Naive thymus-derived CD8-positive, alpha-beta T cell (primary cell): Measurements from ENCODE around the gene CCNH. TPM values are rescaled to one million over a fixed set of nuclear protein-coding genes. Genes with fewer than 3 reads are reported as not detected.
A peak's percentile ranks its signal among the peaks of the same experiment; 100 is the strongest.

Experiments used
- ATAC-seq, 2 donors: fragments of 150-1000 bp; cut with Tn5 transposase in 1 of 2; sonication (Bioruptor Pico), chemical (Tn5 transposase) in 1 of 2; 1 replicate in 1 of 2; 2 replicates in 1 of 2; pipeline ENCODE4 v1.10.0; 2021; ENCODE audit warnings: mild to moderate bottlenecking in 2 of 2, moderate library complexity in 2 of 2
- POLR2A ChIA-PET: fragments of 350-600 bp; sonication (Branson Sonifier 250); formaldehyde crosslinking; loops from one replicate; lab custom pipeline; 2021; ENCODE audit warnings: antibody characterized with exemption; lab: Charles Lee
- DNase-seq, 10 donors: peaks; one replicate each; pipeline versions ENCODE4 v3.0.0 to v3.0.0-alpha.2; 2020 to 2022
- H3K27ac Mint-ChIP-seq, 10 donors: one replicate each; pipeline ENCODE4 v1.8.0; 2020 to 2022; ENCODE audit warnings: mild to moderate bottlenecking in 10 of 10, mixed read lengths in 10 of 10, moderate library complexity in 4 of 10, inconsistent platforms in 1 of 10
- H3K27me3 Mint-ChIP-seq, 5 donors: one replicate each; pipeline ENCODE4 v1.8.0; 2021 to 2022; ENCODE audit warnings: mixed read lengths in 5 of 5
- H3K36me3 Mint-ChIP-seq, 3 donors: one replicate each; pipeline ENCODE4 v1.8.0; 2020 to 2022; ENCODE audit warnings: mixed read lengths in 3 of 3, mild to moderate bottlenecking in 2 of 3, inconsistent platforms in 1 of 3
- H3K4me1 Mint-ChIP-seq, 4 donors: one replicate each; pipeline ENCODE4 v1.8.0; 2021 to 2022; ENCODE audit warnings: mixed read lengths in 4 of 4
- H3K4me3 Mint-ChIP-seq, 10 donors: one replicate each; pipeline ENCODE4 v1.8.0; 2020 to 2022; ENCODE audit warnings: mild to moderate bottlenecking in 10 of 10, mixed read lengths in 10 of 10, moderate library complexity in 6 of 10, inconsistent platforms in 1 of 10
- H3K9me3 Mint-ChIP-seq, 9 donors: one replicate each; pipeline ENCODE4 v1.8.0; 2020 to 2022; ENCODE audit warnings: mixed read lengths in 9 of 9, mild to moderate bottlenecking in 3 of 9, inconsistent platforms in 1 of 9, moderate library complexity in 1 of 9
- polyA plus RNA-seq, 3 donors: library from polyadenylated mRNA; unstranded; fragments of 300-500 nt; fragmentation: Illumina TruSeq; gene quantifications; one replicate each; pipeline ENCODE4 v1.2.3, GENCODE V29; 2021
- total RNA-seq, 8 experiments: library from RNA in 2 of 8; stranded (reverse) in 2 of 8; gene quantifications; one replicate each; pipeline ENCODE4 v1.2.3 and lab custom pipeline; 2021 to 2026

The CCNH gene
- total and polyA plus RNA-seq, 5 experiments from 2014 or later: 50.2 to 86.9 (median 58.1) TPM

DNA sequence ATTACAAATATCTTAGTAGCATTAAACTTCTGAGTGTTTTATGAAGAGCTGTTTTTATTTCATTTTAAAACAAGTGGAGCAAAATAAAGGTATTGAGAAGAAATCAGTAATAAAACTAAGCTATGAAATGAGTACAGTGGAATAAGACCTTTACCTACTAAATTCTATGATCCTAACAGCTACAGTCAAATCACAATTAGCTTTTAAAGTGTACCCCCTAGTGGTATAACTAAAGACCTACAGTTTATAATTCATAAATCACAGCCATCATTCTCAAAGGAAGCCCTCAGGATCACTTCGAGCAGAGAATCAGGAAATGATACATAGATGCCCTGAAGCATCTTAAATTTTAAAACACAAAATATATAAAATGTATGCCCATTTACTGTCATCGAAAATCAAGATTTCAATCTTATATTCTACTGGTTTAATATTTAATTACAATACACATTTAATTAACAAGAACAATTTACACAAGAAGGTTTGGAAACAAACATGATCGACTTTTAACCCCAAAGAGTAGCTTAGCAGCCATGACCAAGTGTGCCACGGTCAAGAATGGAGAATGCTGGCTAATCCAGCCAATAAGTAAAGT is 12.3 kb downstream of the CCNH start:
- ATAC-seq (peak; percentile 72 to 85), DNase-seq (peak in 3 of 10 donors; percentile 44 to 64 (median 57))
- POLR2A ChIA-PET: interaction anchor here (0.5 to 1.2 kb wide), 4 partner anchors 12 to 325 kb away, joined by 3 to 5 read pairs (median 4); partner anchors contain the start of gene CCNH
- Mint-ChIP-seq H3K4me3 (no peak overlapping the region), H3K36me3 (peaks cover 5 to 92% (median 24%) of the 10 kb centered on the region in 3 donors), H3K9me3 (no peaks in the 10 kb centered on the region), H3K27me3 (no peaks in the 10 kb centered on the region), H3K4me1 (peaks cover 4 to 48% (median 30%) of the 10 kb centered on the region in 4 donors), H3K27ac (peak overlapping the region in 5 of 10 donors; percentile 17 to 70 (median 61))

DNA sequence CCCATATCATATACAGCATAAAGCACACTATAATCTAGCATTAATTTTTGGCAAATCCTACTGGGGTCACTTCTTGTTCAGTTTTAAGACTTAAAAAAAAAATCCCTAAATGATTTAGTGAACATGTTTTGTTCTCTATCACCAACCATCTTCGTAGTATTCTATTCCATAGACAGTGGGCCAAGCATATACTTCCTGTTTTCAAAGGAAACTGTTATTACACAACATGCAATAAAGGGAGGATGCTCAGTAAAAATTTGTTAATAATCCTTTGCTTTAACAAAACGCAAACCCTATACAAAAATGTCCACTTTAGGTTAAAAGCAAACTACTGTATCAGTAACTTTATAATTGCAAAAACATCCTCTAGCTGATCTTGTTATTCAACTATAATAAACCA is 13.0 kb downstream of the CCNH start:
- H3K27me3 Mint-ChIP-seq: no peaks in the 10 kb centered on the region
- no peak overlapping the region for H3K4me3 Mint-ChIP-seq
- no peak for ATAC-seq
- peaks cover 5 to 92% (median 29%) of the 10 kb centered on the region in 3 donors for H3K36me3 Mint-ChIP-seq
- peak overlapping the region in 6 of 10 donors; percentile 1 to 65 (median 19) for H3K27ac Mint-ChIP-seq
- DNase-seq: no peak
- POLR2A ChIA-PET: interaction anchor here (1.0 to 1.2 kb wide), 3 partner anchors 13 to 324 kb away, joined by 3 to 5 read pairs (median 3); partner anchors contain the start of gene CCNH
- H3K4me1 Mint-ChIP-seq: peaks cover 4 to 48% (median 29%) of the 10 kb centered on the region in 4 donors
- H3K9me3 Mint-ChIP-seq: no peaks in the 10 kb centered on the region

- no peaks in the 10 kb centered on the region for H3K9me3 Mint-ChIP-seq
- no peak for ATAC-seq
- peak overlapping the region in 2 of 10 donors; percentile 4 to 45 for H3K4me3 Mint-ChIP-seq
- no peak for DNase-seq
- peaks cover 5 to 92% (median 31%) of the 10 kb centered on the region in 3 donors for H3K36me3 Mint-ChIP-seq
- H3K4me1 Mint-ChIP-seq: peaks cover 1 to 43% (median 29%) of the 10 kb centered on the region in 4 donors
- peak overlapping the region in 7 of 10 donors; percentile 32 to 77 (median 65) for H3K27ac Mint-ChIP-seq
- POLR2A ChIA-PET: interaction anchor here (1.2 kb wide), 1 partner anchor 324 kb away, joined by 3 read pairs; no protein-coding TSS in a partner anchor
- H3K27me3 Mint-ChIP-seq: no peaks in the 10 kb centered on the region
These were observed 13.6 kb downstream of the CCNH start for GRCh38 chr5:87398981-87399614.

DNA sequence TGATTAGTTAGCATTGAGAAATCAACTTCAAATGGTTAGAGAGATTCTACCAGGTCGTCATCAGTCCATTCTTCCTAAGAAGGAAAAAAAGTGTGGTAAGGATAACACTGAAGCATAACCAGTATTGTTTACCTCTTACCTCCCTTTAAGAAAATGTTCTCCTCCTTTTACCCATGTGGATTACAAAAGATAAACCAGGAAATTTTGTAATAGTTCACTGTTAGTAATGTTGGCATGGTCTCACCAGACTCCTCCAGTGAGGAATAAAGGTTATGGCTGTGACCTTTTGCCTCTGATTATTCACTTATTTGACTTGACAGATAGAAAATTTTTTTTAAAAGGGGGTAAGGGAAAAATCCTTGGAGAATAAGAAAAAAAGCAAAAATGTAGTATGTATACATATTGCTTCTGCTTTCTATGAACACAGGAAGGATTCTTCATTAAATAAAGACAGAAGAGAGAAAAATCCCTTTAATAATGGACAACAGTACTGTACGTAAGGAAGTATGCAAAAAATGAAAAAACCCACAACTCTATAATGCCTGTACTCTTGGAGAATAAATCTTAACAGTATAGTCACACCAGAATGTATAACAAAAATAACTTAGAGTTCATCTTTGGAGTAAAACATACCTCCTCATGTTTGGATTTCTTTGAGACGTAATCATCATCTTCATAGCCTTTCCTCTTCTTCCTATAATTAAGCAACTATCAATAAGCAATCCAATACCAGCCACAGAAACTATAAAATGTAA is 18.1 kb downstream of the CCNH start:
- Mint-ChIP-seq H3K27ac (peak overlapping the region in 5 of 10 donors; percentile 2 to 29 (median 6)), H3K4me3 (no peak overlapping the region), H3K36me3 (peaks cover 8 to 99% (median 33%) of the 10 kb centered on the region in 3 donors), H3K9me3 (no peaks in the 10 kb centered on the region), H3K4me1 (peaks cover 2 to 37% (median 27%) of the 10 kb centered on the region in 4 donors), H3K27me3 (no peaks in the 10 kb centered on the region)
- ATAC-seq (no peak), DNase-seq (no peak)
- POLR2A ChIA-PET: no interaction called here

DNA sequence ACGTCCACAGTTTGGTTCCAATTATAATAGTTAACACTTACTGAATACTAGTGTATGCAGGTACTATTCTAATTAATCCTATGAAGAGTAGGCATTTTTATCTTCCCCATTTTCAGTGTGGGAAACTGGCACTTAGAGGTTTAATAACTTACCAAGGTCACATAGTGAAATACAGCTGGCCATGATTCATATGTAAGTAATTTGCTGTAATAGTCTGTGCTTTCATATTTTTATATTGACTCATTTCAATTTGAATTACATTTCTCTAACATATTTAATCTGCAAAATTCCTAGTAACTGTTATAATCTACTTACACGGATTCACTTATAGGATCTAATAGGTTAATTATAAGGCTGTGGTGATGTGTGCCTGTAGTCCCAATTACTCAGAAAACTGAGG is 19.4 kb downstream of the CCNH start:
- H3K4me3 Mint-ChIP-seq: no peak overlapping the region
- peaks cover 12 to 98% (median 37%) of the 10 kb centered on the region in 3 donors for H3K36me3 Mint-ChIP-seq
- H3K27ac Mint-ChIP-seq: peak overlapping the region in 3 of 10 donors; percentile 34 to 68 (median 46)
- POLR2A ChIA-PET: no interaction called here
- H3K9me3 Mint-ChIP-seq: no peaks in the 10 kb centered on the region
- peaks cover 2 to 31% (median 22%) of the 10 kb centered on the region in 4 donors for H3K4me1 Mint-ChIP-seq
- no peaks in the 10 kb centered on the region for H3K27me3 Mint-ChIP-seq
- no peak for DNase-seq
- no peak for ATAC-seq

DNA sequence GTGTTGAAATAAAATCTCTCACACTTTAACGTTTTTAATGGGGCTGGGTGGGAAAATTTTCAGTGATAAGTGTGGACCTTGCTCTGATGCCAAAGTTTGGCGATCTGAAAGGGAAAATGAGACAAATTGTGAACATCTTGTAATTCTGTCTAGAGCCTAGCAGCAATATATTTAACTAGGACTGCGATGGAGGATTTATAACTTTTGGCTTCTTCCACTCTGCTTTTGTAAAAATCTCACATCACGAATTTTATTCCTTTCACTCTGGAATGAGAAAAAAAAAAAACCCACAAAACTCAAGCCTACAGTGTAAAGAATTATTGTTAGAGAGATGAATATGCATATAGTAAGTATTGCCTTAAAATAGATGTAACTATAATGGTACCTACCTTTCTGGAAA is 19.9 kb downstream of the CCNH start:
- Mint-ChIP-seq H3K4me1 (peaks cover 2 to 31% (median 19%) of the 10 kb centered on the region in 4 donors), H3K4me3 (no peak overlapping the region), H3K27ac (peak overlapping the region in 6 of 10 donors; percentile 12 to 80 (median 60)), H3K36me3 (peaks cover 12 to 98% (median 37%) of the 10 kb centered on the region in 3 donors), H3K9me3 (no peaks in the 10 kb centered on the region), H3K27me3 (no peaks in the 10 kb centered on the region)
- POLR2A ChIA-PET: interaction anchor here (0.6 kb wide), 1 partner anchor 20 kb away, joined by 3 read pairs; the partner anchor contains the start of gene CCNH
- no peak for DNase-seq
- ATAC-seq: no peak

- POLR2A ChIA-PET: no interaction called here
- no peak for DNase-seq
- no peaks in the 10 kb centered on the region for H3K27me3 Mint-ChIP-seq
- H3K36me3 Mint-ChIP-seq: peaks cover 12 to 96% (median 37%) of the 10 kb centered on the region in 3 donors
- no peak for ATAC-seq
- H3K27ac Mint-ChIP-seq: peak overlapping the region in 9 of 10 donors; percentile 8 to 80 (median 66)
- H3K4me3 Mint-ChIP-seq: no peak overlapping the region
- H3K4me1 Mint-ChIP-seq: peaks cover 2 to 29% (median 19%) of the 10 kb centered on the region in 4 donors
- no peaks in the 10 kb centered on the region for H3K9me3 Mint-ChIP-seq
These were observed 20.6 kb downstream of the CCNH start for GRCh38 chr5:87392170-87392569.

DNA sequence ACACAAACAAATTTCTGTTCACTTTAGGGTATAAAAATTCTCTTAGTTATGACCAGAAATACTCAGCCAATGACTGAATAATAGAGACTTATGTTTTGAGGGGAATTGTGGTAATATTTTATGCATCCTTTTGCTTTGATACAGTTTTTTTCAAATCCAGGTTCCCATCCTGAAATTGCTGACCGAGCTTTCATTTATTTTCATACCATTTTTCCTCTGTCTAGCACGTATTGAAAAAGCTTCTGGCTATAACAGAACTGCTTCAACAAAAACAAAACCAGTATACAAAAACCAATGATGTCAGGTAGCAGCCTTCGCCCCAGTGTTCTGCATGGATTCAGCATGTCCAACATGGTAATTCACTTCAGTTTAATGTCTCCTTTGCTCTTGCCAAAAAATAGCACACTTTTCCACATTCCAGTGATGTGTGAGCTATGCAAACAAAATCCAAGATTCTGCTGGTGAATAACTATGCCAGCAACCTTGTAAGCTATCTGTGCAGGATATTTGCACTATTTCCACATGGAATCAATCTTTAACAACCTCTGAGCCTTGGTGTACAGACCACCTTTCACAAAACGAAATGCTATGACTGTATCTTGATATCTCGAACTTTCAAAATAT is 22.0 kb downstream of the CCNH start:
- POLR2A ChIA-PET: no interaction called here
- H3K4me3 Mint-ChIP-seq: no peak overlapping the region
- peaks cover 2 to 18% (median 12%) of the 10 kb centered on the region in 4 donors for H3K4me1 Mint-ChIP-seq

GRCh38 chr5:87390075-87390474 is 22.7 kb downstream of the CCNH start:
- no peaks in the 10 kb centered on the region for H3K27me3 Mint-ChIP-seq
- DNase-seq: no peak
- POLR2A ChIA-PET: no interaction called here
- H3K9me3 Mint-ChIP-seq: no peaks in the 10 kb centered on the region
- H3K4me3 Mint-ChIP-seq: no peak overlapping the region
- H3K27ac Mint-ChIP-seq: peak overlapping the region in 7 of 10 donors; percentile 12 to 82 (median 50)
- ATAC-seq: peak in 1 of 2 donors; percentile 22
- H3K4me1 Mint-ChIP-seq: peaks cover 2 to 17% (median 12%) of the 10 kb centered on the region in 4 donors
- H3K36me3 Mint-ChIP-seq: peaks cover 12 to 94% (median 28%) of the 10 kb centered on the region in 3 donors

More for the DNA sequence above, 22.0 kb downstream of the CCNH start:
- no peak for ATAC-seq
- no peak for DNase-seq
- H3K36me3 Mint-ChIP-seq: peaks cover 12 to 96% (median 30%) of the 10 kb centered on the region in 3 donors
- no peaks in the 10 kb centered on the region for H3K27me3 Mint-ChIP-seq
- H3K9me3 Mint-ChIP-seq: no peaks in the 10 kb centered on the region
- peak overlapping the region in 5 of 10 donors; percentile 12 to 78 (median 38) for H3K27ac Mint-ChIP-seq

GRCh38 chr5:87389296-87390034 is 23.3 kb downstream of the CCNH start:
- POLR2A ChIA-PET: no interaction called here
- Mint-ChIP-seq H3K4me1 (peaks cover 2 to 16% (median 11%) of the 10 kb centered on the region in 4 donors), H3K9me3 (no peaks in the 10 kb centered on the region), H3K27me3 (no peaks in the 10 kb centered on the region), H3K27ac (peak overlapping the region in 6 of 10 donors; percentile 38 to 82 (median 60)), H3K36me3 (peaks cover 12 to 92% (median 22%) of the 10 kb centered on the region in 3 donors), H3K4me3 (no peak overlapping the region)
- ATAC-seq: no peak
- DNase-seq: no peak

DNA sequence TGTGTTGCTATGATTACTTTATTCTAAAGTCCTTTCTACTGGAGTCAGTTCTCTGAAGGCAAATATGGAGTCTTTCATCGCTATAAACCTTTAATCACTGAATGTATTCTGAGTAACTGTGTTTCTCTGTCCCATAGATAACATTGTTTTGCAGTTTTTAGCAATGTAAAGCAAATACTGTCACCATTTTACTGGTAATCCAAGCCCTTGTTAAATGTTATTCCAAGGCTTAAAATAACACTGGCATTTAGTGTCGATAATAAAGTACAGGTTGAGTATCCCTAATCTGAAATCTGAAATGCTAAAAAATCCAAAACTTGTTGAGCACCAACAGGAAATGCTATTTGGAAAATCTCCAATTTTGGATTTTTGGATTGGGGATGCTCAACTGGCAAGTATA is 24.6 kb downstream of the CCNH start:
- peaks cover 6 to 16% (median 11%) of the 10 kb centered on the region in 4 donors for H3K4me1 Mint-ChIP-seq
- H3K9me3 Mint-ChIP-seq: no peaks in the 10 kb centered on the region
- no peak overlapping the region for H3K4me3 Mint-ChIP-seq
- H3K36me3 Mint-ChIP-seq: peaks cover 12 to 90% (median 21%) of the 10 kb centered on the region in 3 donors
- peak overlapping the region in 5 of 10 donors; percentile 1 to 63 (median 27) for H3K27ac Mint-ChIP-seq
- DNase-seq: no peak
- no peak for ATAC-seq
- POLR2A ChIA-PET: no interaction called here
- H3K27me3 Mint-ChIP-seq: no peaks in the 10 kb centered on the region
